ENCODE results near the gene TWF2. TPM values are rescaled to one million over a fixed set of nuclear protein-coding genes. Genes with fewer than 3 reads are reported as not detected.
A peak's percentile ranks its signal among the peaks of the same experiment; 100 is the strongest.

Gene TWF2
- total RNA-seq, 1 donor from 2014 or later, result 37.4 TPM

- no peak for ATAC-seq
Measured at GRCh38 chr3:52237006-52237656, 1.8 kb downstream of the TWF2 start.

- ATAC-seq, result no peak
Measured at GRCh38 chr3:52236424-52236886, 2.5 kb downstream of the TWF2 start.

GRCh38 chr3:52234516-52235447 lies 4.2 kb downstream of the TWF2 start:
- no peak for ATAC-seq

DNA sequence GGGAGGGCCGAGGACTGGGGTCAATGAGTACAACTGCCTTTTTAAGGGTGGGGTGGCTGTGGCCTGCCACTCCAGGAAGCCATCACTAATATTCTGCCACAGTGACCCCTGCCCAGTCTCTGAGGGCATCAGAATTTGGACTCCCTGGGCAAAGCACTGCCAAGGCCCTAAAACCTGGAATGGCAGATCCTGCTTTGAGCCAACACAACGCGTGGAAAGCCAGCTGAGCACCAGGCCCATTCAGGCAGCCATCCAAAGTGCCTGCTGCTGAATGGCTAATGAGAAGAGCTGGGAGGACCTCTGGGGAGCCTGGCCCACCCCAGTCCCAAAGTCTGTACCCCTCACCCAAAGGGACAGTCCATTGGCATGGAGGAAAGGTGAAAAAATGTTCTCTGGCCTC lies 5.0 kb downstream of the TWF2 start:
- no peak for ATAC-seq

GRCh38 chr3:52233108-52233591 lies 5.8 kb downstream of the TWF2 start:
- ATAC-seq, result no peak

DNA sequence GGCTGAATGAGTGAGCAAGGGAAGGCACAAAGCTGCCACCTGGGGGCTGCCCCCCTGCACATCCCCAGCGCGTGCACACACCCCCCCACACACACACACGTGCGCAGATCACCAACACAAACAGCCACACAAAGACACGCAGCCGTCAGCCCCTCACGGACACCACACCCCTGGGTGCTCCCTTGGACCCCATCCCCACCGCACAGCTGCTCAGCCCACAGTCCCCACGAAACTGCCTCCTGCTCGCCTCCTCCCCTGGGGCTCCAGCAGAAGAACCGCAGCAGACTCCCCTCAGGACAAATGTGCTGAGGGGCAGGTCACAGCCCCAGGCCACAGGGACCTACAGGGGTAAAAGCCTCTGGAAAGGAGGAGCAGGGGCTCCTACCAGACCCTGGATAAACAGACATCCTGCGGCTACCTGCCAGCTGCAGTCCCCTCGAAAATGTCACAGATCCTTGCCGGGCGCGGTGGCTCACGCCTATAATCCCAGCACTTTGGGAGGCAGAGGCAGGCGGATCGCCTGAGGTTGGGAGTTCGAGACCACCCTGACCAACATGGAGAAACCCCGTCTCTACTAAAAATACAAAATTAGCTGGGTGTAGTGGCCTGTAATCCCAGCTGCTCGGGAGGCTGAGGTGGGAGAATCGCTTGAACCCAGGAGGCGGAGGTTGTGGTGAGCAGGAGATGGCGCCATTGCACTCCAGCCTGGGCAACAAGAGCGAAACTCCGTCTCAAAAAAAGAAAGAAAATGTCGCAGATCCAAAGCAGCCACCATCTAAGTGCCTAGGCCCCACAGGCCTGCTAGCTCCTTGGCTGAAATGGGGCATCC lies 6.5 kb downstream of the TWF2 start:
- no peak for ATAC-seq

- ATAC-seq, result peak; percentile 69
Measured at GRCh38 chr3:52231502-52232278, 7.3 kb downstream of the TWF2 start.

DNA sequence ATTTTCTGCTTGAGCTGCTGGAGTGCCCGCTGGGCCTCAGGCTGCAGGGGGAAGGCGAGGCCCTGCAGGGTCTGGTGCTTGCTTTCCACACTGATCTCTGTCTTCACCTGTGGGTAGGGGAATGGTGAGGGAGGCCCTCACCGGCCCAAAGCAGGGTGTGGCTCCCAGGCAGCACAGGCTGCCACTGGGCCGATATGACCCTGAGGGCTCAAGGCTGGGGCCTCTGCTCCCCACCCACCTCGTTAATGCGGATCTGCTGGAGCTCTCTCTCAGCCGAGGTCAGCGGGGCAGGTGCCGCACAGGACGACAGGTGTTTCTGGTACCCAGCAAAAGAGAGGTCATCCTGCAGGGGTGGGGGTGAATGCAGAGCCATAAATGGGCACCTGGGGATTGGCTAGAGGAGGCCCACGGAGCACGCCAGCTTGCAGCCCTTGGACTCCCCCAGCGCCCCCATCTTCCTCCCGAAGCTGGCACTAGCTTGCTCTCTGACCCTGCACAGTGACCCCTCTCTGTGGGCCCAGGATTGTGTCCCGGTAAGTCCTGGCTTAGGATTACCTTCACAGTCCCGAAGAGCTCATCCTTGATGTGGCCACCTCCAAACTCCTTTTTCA lies 8.0 kb downstream of the TWF2 start:
- ATAC-seq, result no peak

- ATAC-seq, result no peak
Measured at GRCh38 chr3:52230461-52230860, 8.5 kb downstream of the TWF2 start.

- no peak for ATAC-seq
Measured at GRCh38 chr3:52229656-52230055, 9.3 kb downstream of the TWF2 start.

GRCh38 chr3:52228751-52229291 lies 10.1 kb downstream of the TWF2 start:
- no peak for ATAC-seq

DNA sequence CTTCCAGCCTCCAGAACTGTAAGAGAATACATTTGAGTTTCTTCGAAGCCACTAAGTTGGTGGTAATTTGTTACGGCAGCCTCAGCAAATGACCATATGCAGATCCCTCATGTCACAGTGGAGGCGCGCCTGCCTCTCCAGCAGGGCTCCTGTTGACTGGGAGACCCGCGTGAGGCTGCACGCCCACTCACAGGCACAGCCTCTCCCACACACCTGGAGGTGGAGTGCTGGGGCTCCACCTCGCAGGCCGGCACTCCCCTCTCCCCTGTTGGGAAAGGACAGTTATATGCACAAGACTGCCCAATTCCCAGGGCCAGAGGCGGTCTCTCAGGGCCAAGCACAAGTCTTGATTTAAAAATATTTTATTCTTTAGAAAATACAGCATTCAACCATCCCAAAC lies 10.7 kb downstream of the TWF2 start:
- no peak for ATAC-seq

DNA sequence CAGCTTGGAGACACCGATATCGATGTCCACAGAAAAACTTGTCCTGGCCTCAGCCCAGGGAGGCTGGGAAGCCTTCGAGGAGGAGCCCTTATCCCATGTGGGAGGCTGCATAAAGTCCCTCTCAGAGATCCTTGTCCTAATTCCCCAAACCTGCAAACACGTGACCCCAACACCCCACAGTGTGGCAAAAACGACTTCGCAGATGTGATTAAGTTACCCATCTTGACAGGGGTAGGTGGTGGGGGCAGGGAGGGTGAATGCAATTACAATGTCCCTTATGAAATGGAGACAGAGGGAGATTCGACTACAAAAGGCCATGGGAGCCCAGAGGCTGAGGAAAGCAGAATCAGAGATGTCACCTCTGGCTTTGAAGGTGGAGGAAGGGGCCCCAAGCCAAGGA lies 11.2 kb downstream of the TWF2 start:
- no peak for ATAC-seq

DNA sequence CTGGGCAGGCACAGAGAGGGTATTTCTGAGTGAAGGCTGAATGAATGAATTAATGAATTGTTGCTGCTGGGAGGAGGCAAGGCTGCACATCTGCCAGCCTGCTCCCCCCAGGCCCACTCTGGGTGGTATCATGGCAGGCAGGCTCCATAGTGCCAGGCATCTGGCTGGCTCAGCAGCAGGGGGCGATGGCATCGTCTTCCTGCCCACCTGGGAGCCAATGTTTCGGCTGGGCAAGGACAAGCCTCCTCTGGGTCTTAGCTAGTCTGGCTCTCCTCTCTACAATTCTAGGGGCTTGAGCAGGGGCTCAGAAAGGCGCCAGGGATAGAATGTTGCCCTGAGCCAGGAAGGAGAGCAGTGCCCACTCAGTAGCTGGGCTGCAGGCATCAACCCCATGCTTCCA lies 11.8 kb downstream of the TWF2 start:
- no peak for ATAC-seq

- ATAC-seq, result no peak
Measured at GRCh38 chr3:52226229-52226817, 12.6 kb downstream of the TWF2 start.

GRCh38 chr3:52225452-52226228 lies 13.3 kb downstream of the TWF2 start, which contains the start of gene TLR9:
TLR9 (minus strand) TSS chr3:52225645; CDS start chr3:52225529, 116 bp downstream.
- peak; percentile 43 for ATAC-seq

DNA sequence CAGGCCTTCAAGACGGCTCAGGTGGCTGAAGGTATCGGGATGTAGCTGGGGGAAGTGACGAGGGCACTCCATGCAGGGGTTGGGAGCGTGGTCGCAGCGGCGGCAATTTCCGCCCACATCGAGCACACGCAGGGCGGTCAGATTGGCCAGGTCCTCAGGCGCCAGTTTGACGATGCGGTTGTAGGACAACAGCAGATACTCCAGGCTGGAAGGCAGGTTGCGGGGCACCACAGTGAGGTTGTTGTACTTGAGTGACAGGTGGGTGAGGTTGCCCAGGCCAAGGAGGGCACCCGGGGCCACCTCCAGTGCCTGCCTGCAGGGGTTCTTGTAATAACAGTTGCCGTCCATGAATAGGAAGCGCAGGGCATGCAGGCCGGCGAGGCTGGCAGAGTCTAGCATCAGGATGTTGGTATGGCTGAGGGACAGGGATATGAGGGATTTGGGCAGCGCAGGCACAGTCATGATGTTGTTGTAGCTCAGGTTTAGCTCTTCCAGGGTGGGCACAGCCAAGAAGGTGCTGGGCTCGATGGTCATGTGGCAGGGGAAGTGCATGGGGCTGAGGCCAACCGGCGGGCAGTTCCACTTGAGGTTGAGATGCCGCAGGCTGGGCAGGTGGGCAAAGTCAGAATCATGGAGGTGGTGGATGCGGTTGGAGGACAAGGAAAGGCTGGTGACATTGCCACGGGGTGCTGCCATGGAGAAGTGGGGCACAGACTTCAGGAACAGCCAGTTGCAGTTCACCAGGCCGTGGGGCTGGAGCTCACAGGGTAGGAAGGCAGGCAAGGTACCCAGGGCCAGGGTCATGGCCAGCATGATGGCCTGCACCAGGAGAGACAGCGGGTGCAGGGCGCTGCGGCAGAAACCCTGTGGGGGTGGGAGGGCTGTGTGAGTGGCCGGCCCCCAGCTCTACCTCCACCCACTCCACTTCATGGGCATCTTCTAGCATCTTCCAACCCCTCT lies 15.2 kb downstream of the TWF2 start:
- ATAC-seq, result no peak
